CD14-positive monocyte (primary cell): ENCODE results near the gene CALML5. TPM values are rescaled to one million over a fixed set of nuclear protein-coding genes. Genes with fewer than 3 reads are reported as not detected.

ENCODE experiments used
- DNase-seq, 3 donors: peaks; one replicate each; pipeline ENCODE4 v3.0.0-alpha.2; 2011 to 2022
- H2AFZ ChIP-seq: 2 replicates; pipeline ENCODE4 v1.6.0; 2012; ENCODE audit warnings: mild to moderate bottlenecking, low read depth, low read length, inconsistent platforms; ENCODE audit not compliant: insufficient read depth, poor library complexity, severe bottlenecking
- H3K27ac ChIP-seq, 2 donors: 1 replicate in 1 of 2; 2 replicates in 1 of 2; pipeline ENCODE4 v1.5.1; 2012 to 2013; ENCODE audit warnings: low read length in 2 of 2, control low read depth in 1 of 2, inconsistent platforms in 1 of 2, low read depth in 1 of 2, mild to moderate bottlenecking in 1 of 2
- H3K27me3 ChIP-seq, 2 donors: one replicate each; pipeline versions ENCODE4 v1.6.0 to v1.6.1; 2011 to 2013; ENCODE audit warnings: low read length in 2 of 2; ENCODE audit not compliant: control insufficient read depth in 2 of 2, insufficient read depth in 2 of 2
- H3K36me3 ChIP-seq, 2 donors: replicated peaks in 1 of 2; 1 replicate in 1 of 2; 2 replicates in 1 of 2; pipeline versions ENCODE4 v1.5.1 to v1.6.1; 2012 to 2013; ENCODE audit warnings: low read length in 2 of 2, control low read depth in 1 of 2, inconsistent platforms in 1 of 2, mild to moderate bottlenecking in 1 of 2; ENCODE audit not compliant: insufficient read depth in 2 of 2, control insufficient read depth in 1 of 2
- H3K4me1 ChIP-seq, 2 donors: 1 replicate in 1 of 2; 2 replicates in 1 of 2; pipeline versions ENCODE4 v1.5.1 to v1.6.1; 2012 to 2013; ENCODE audit warnings: low read length in 2 of 2, control low read depth in 1 of 2, inconsistent platforms in 1 of 2, mild to moderate bottlenecking in 1 of 2, moderate library complexity in 1 of 2; ENCODE audit not compliant: insufficient read depth in 2 of 2, control insufficient read depth in 1 of 2
- H3K4me2 ChIP-seq: replicated peaks from 2 replicates; pipeline ENCODE3; 2012; ENCODE audit warnings: low read length, moderate library complexity, mild to moderate bottlenecking; ENCODE audit not compliant: poor library complexity, severe bottlenecking; ENCODE audit errors: extremely low read depth
- H3K4me3 ChIP-seq, 3 experiments: fragments of 200-600 bp in 1 of 3; sonication (generic) in 1 of 3; replicated peaks in 1 of 3; 1 replicate in 2 of 3; 2 replicates in 1 of 3; pipeline ENCODE4 v1.5.1; 2011 to 2013; ENCODE audit warnings: low read length in 3 of 3, mild to moderate bottlenecking in 3 of 3, control low read depth in 2 of 3, low read depth in 2 of 3, inconsistent platforms in 1 of 3, moderate library complexity in 1 of 3
- H3K79me2 ChIP-seq: 2 replicates; pipeline ENCODE4 v1.6.0; 2012; ENCODE audit warnings: mild to moderate bottlenecking, control low read depth, inconsistent platforms, low read length, moderate library complexity; ENCODE audit not compliant: insufficient read depth
- H3K9ac ChIP-seq: 2 replicates; pipeline ENCODE4 v1.6.0; 2017; ENCODE audit warnings: low read length, mild to moderate bottlenecking; ENCODE audit not compliant: insufficient read depth, poor library complexity, severe bottlenecking
- H3K9me3 ChIP-seq, 2 donors: replicated peaks in 1 of 2; 1 replicate in 1 of 2; 2 replicates in 1 of 2; pipeline versions ENCODE4 v1.5.1 to v1.6.1; 2012 to 2013; ENCODE audit warnings: low read length in 2 of 2, control low read depth in 1 of 2; ENCODE audit not compliant: control insufficient read depth in 1 of 2, insufficient read depth in 1 of 2
- H4K20me1 ChIP-seq: 2 replicates; pipeline ENCODE4 v1.6.0; 2012; ENCODE audit warnings: mild to moderate bottlenecking, low read length, control low read depth, moderate library complexity; ENCODE audit not compliant: insufficient read depth
- H3K27ac Mint-ChIP-seq, 7 donors: one replicate each; pipeline ENCODE4 v1.8.0; 2020; ENCODE audit warnings: mild to moderate bottlenecking in 7 of 7, mixed read lengths in 7 of 7, moderate library complexity in 6 of 7, inconsistent platforms in 2 of 7
- H3K27me3 Mint-ChIP-seq, 3 donors: one replicate each; pipeline ENCODE4 v1.8.0; 2021 to 2022; ENCODE audit warnings: low read depth in 3 of 3, mild to moderate bottlenecking in 3 of 3, mixed read lengths in 3 of 3, moderate library complexity in 3 of 3, inconsistent platforms in 1 of 3
- H3K36me3 Mint-ChIP-seq, 2 donors: one replicate each; pipeline ENCODE4 v1.8.0; 2020; ENCODE audit warnings: mixed read lengths in 2 of 2, inconsistent platforms in 1 of 2, mild to moderate bottlenecking in 1 of 2
- H3K4me1 Mint-ChIP-seq: one replicate; pipeline ENCODE4 v1.8.0; 2020; ENCODE audit warnings: mild to moderate bottlenecking, mixed read lengths
- H3K4me3 Mint-ChIP-seq, 2 donors: one replicate each; pipeline ENCODE4 v1.8.0; 2020; ENCODE audit warnings: mild to moderate bottlenecking in 2 of 2, mixed read lengths in 2 of 2, moderate library complexity in 1 of 2
- H3K9me3 Mint-ChIP-seq, 7 donors: one replicate each; pipeline ENCODE4 v1.8.0; 2020 to 2022; ENCODE audit warnings: mixed read lengths in 7 of 7, mild to moderate bottlenecking in 6 of 7, moderate library complexity in 6 of 7, inconsistent platforms in 2 of 7
- CTCF ChIP-seq: fragments of 200-600 bp; IDR thresholded peaks from one replicate; pipeline ENCODE4 v1.8.0; 2022; ENCODE audit warnings: antibody characterized with exemption, mild to moderate bottlenecking
- WGBS: methylation state at CpG from one replicate; pipeline ENCODE4 v1.1.5; 2013; ENCODE audit warnings: missing lambda C conversion rate; ENCODE audit not compliant: insufficient coverage; 5-methylcytosine and 5-hydroxymethylcytosine counted together
- intact Hi-C, 2 donors: fragments of 100-400 bp; cut with micrococcal nuclease; formaldehyde crosslinking; loops; one replicate each; pipeline versions ENCODE4 v1.15.0 to v1.15.1; 2023
- polyA plus RNA-seq, 3 donors: library from polyadenylated mRNA; depleted of rRNA in 1 of 3; unstranded in 2 of 3; stranded (reverse) in 1 of 3; fragments of 300-500 nt in 2 of 3; fragments of >200 nt in 1 of 3; fragmentation: Illumina TruSeq in 2 of 3; gene quantifications; 1 replicate in 2 of 3; 2 replicates in 1 of 3; pipeline ENCODE4 v1.2.3, GENCODE V29; 2012 to 2021

The CALML5 gene
- polyA plus RNA-seq, 3 donors, result not detected

GRCh38 chr10:5547681-5547930, 48.2 kb upstream of the CALML5 start:
- peak overlapping the region in 1 of 2 donors; percentile 74 for H3K27ac ChIP-seq
- Mint-ChIP-seq H3K4me1 (peaks cover 26% of the 10 kb centered on the region), H3K9me3 (no peaks in the 10 kb centered on the region), H3K4me3 (no peak overlapping the region), H3K27me3 (peaks cover 0 to 3% (median 1%) of the 10 kb centered on the region in 3 donors), H3K36me3 (no peaks in the 10 kb centered on the region), H3K27ac (no peak overlapping the region)
- 83% methylated on average over 1 of the region's 4 CpGs for WGBS
- H3K79me2 ChIP-seq, result no peaks in the 10 kb centered on the region
- TF ChIP-seq CTCF, result no peak
- no peaks in the 10 kb centered on the region for H3K27me3 ChIP-seq
- DNase-seq, result no peak
- peak overlapping the region; percentile 49 for H3K9ac ChIP-seq
- intact Hi-C loops, result no loop called here
- no peaks in the 10 kb centered on the region for H3K36me3 ChIP-seq
- peak overlapping the region; percentile 84 for H2AFZ ChIP-seq
- peak overlapping the region; percentile 74 for H3K4me2 ChIP-seq
- no peaks in the 10 kb centered on the region for H3K9me3 ChIP-seq
- H4K20me1 ChIP-seq, result no peaks in the 10 kb centered on the region
- peak overlapping the region; percentile 16 to 70 (median 28) for H3K4me3 ChIP-seq
- H3K4me1 ChIP-seq, result peaks cover 21 to 37% of the 10 kb centered on the region in 2 donors

- WGBS, result 96% methylated on average over 3 of the region's 7 CpGs
- Histone ChIP-seq H3K27me3 (no peaks in the 10 kb centered on the region), H3K4me1 (peaks cover 21 to 37% of the 10 kb centered on the region in 2 donors), H3K79me2 (no peaks in the 10 kb centered on the region), H3K9me3 (peaks cover 0 to under 1% of the 10 kb centered on the region in 2 donors), H4K20me1 (no peaks in the 10 kb centered on the region), H3K9ac (peak overlapping the region; percentile 49), H3K4me3 (peak overlapping the region in 1 of 3 experiments; percentile 70), H2AFZ (peak overlapping the region; percentile 84), H3K27ac (peak overlapping the region in 1 of 2 donors; percentile 74), H3K4me2 (peak overlapping the region; percentile 74), H3K36me3 (no peaks in the 10 kb centered on the region)
- H3K4me1 Mint-ChIP-seq, result peaks cover 24% of the 10 kb centered on the region
- H3K27ac Mint-ChIP-seq, result peak overlapping the region in 1 of 7 donors; percentile 0
- DNase-seq, result no peak
- intact Hi-C loops, result no loop called here
- H3K9me3 Mint-ChIP-seq, result peaks cover 0 to 4% (median 3%) of the 10 kb centered on the region in 7 donors
- no peaks in the 10 kb centered on the region for H3K36me3 Mint-ChIP-seq
- peaks cover 0 to 3% (median 1%) of the 10 kb centered on the region in 3 donors for H3K27me3 Mint-ChIP-seq
- H3K4me3 Mint-ChIP-seq, result no peak overlapping the region
- TF ChIP-seq CTCF, result no peak
These were observed 47.7 kb upstream of the CALML5 start for GRCh38 chr10:5546891-5547680.
